Upper lobe of left lung (tissue), 4 donors: ENCODE results near the gene CCDC158.

Experiments used
- POLR2A ChIP-seq, 4 donors: fragments of 450-650 bp; IDR thresholded peaks; one replicate each; pipeline ENCODE4 v1.5.1; 2016 to 2017; ENCODE audit warnings: antibody characterized with exemption in 4 of 4, mild to moderate bottlenecking in 2 of 4
- TF ChIP-seq, protein P1 (sequence below), 6 experiments: fragments of 450-650 bp in 4 of 6; fragments of 200-600 bp in 2 of 6; sonication (generic) in 2 of 6; IDR thresholded peaks; one replicate each; pipeline ENCODE4 v1.5.1; 2016 to 2019; ENCODE audit warnings: antibody characterized with exemption in 6 of 6

DNA sequence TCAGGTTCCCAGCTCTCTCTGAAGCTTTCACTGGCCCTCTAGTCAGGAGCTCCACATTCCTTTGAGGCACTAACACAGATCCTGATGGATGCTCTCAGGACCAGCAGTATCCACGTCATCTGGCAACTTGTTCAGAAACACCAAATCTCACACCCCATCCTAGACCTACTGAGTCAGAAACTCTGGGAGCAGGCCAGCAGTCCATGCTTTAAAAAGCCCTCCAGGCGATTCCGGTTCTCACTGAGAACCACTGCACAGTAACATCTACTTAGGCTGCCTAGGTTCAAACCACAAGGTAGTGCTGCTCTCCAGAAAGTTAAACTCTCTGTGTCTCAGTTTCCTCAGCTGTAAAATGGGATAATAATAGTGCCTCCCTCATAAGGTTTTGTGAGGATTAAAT lies 55.3 kb downstream of the CCDC158 start:
- TF ChIP-seq POLR2A (IDR thresholded peaks at IDR 0.05), result no peak
- TF ChIP-seq, protein P1, sequence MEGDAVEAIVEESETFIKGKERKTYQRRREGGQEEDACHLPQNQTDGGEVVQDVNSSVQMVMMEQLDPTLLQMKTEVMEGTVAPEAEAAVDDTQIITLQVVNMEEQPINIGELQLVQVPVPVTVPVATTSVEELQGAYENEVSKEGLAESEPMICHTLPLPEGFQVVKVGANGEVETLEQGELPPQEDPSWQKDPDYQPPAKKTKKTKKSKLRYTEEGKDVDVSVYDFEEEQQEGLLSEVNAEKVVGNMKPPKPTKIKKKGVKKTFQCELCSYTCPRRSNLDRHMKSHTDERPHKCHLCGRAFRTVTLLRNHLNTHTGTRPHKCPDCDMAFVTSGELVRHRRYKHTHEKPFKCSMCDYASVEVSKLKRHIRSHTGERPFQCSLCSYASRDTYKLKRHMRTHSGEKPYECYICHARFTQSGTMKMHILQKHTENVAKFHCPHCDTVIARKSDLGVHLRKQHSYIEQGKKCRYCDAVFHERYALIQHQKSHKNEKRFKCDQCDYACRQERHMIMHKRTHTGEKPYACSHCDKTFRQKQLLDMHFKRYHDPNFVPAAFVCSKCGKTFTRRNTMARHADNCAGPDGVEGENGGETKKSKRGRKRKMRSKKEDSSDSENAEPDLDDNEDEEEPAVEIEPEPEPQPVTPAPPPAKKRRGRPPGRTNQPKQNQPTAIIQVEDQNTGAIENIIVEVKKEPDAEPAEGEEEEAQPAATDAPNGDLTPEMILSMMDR (IDR thresholded peaks at IDR 0.05), result no peak
